Liver (tissue), 9 donors: ENCODE results near the gene RECQL5. TPM values are rescaled to one million over a fixed set of nuclear protein-coding genes. Genes with fewer than 3 reads are reported as not detected.

Experiments
- DNase-seq: peaks from one replicate; pipeline ENCODE4 v3.0.0-alpha.2; 2017; ENCODE audit warnings: low spot score
- H3K27ac ChIP-seq, 2 donors: one replicate each; pipeline ENCODE4 v1.7.0; 2013; ENCODE audit warnings: inconsistent platforms in 2 of 2, low read length in 2 of 2, control low read depth in 1 of 2, low read depth in 1 of 2, mild to moderate bottlenecking in 1 of 2
- H3K27me3 ChIP-seq, 4 donors: one replicate each; pipeline versions ENCODE4 v1.6.1 to v1.7.0; 2013; ENCODE audit warnings: low read length in 3 of 4, inconsistent platforms in 1 of 4, mild to moderate bottlenecking in 1 of 4, moderate library complexity in 1 of 4; ENCODE audit not compliant: control insufficient read depth in 4 of 4, insufficient read depth in 4 of 4
- H3K36me3 ChIP-seq, 4 donors: one replicate each; pipeline versions ENCODE4 v1.6.1 to v1.7.0; 2013; ENCODE audit warnings: low read length in 3 of 4, mild to moderate bottlenecking in 3 of 4, low read depth in 1 of 4, moderate library complexity in 1 of 4; ENCODE audit not compliant: control insufficient read depth in 4 of 4, insufficient read depth in 3 of 4
- H3K4me1 ChIP-seq, 4 donors: one replicate each; pipeline versions ENCODE4 v1.6.1 to v1.7.0; 2013; ENCODE audit warnings: low read length in 3 of 4, mild to moderate bottlenecking in 3 of 4, moderate library complexity in 1 of 4; ENCODE audit not compliant: control insufficient read depth in 4 of 4, insufficient read depth in 4 of 4
- H3K4me3 ChIP-seq, 3 donors: one replicate each; pipeline versions ENCODE4 v1.6.1 to v1.7.0; 2013; ENCODE audit warnings: low read length in 3 of 3, control low read depth in 1 of 3, low read depth in 1 of 3, mild to moderate bottlenecking in 1 of 3
- H3K9ac ChIP-seq, 2 donors: one replicate each; pipeline ENCODE4 v1.7.0; 2013; ENCODE audit warnings: low read length in 2 of 2, mild to moderate bottlenecking in 2 of 2, moderate library complexity in 2 of 2, control low read depth in 1 of 2, low read depth in 1 of 2
- H3K9me3 ChIP-seq, 4 donors: one replicate each; pipeline versions ENCODE4 v1.6.1 to v1.7.0; 2013; ENCODE audit warnings: low read length in 3 of 4; ENCODE audit not compliant: control insufficient read depth in 4 of 4
- ATF3 ChIP-seq: IDR thresholded peaks from 2 replicates; pipeline ENCODE4 v1.6.1; 2016; ENCODE audit warnings: antibody characterized with exemption
- CTCF ChIP-seq: fragments of 150-350 bp; IDR thresholded peaks from 2 replicates; pipeline ENCODE4 v1.5.1; 2017; ENCODE audit warnings: improper control_type of control experiment, low read depth, low read length; ENCODE audit not compliant: missing input control
- FOXA2 ChIP-seq: IDR thresholded peaks from 2 replicates; pipeline ENCODE4 v1.6.1; 2016; ENCODE audit warnings: antibody characterized with exemption
- HNF4A ChIP-seq, 2 donors: conservative IDR thresholded peaks; 2 replicates each; pipeline ENCODE4 v1.6.1; 2016; ENCODE audit warnings: antibody characterized with exemption in 2 of 2, mild to moderate bottlenecking in 2 of 2
- HNF4G ChIP-seq: IDR thresholded peaks from 2 replicates; pipeline ENCODE4 v1.6.1; 2016; ENCODE audit warnings: antibody characterized with exemption
- JUND ChIP-seq, 2 donors: IDR thresholded peaks; 2 replicates each; pipeline ENCODE4 v1.6.1; 2016; ENCODE audit warnings: antibody characterized with exemption in 2 of 2
- MAX ChIP-seq: IDR thresholded peaks from 2 replicates; pipeline ENCODE4 v1.6.1; 2016; ENCODE audit warnings: antibody characterized with exemption
- NR2F2 ChIP-seq: IDR thresholded peaks from 2 replicates; pipeline ENCODE4 v1.6.1; 2016; ENCODE audit warnings: antibody characterized with exemption
- RAD21 ChIP-seq, 2 donors: IDR thresholded peaks; 2 replicates each; pipeline ENCODE4 v1.6.1; 2016; ENCODE audit warnings: antibody characterized with exemption in 2 of 2, mild to moderate bottlenecking in 2 of 2
- REST ChIP-seq: IDR thresholded peaks from 2 replicates; pipeline ENCODE4 v1.6.1; 2016; ENCODE audit warnings: antibody characterized with exemption, mild to moderate bottlenecking
- TAF1 ChIP-seq: conservative IDR thresholded peaks from 2 replicates; pipeline ENCODE4 v1.6.1; 2016; ENCODE audit warnings: antibody characterized with exemption, mild to moderate bottlenecking
- ZBTB33 ChIP-seq: IDR thresholded peaks from 2 replicates; pipeline ENCODE4 v1.6.1; 2016; ENCODE audit warnings: antibody characterized with exemption
- WGBS: extraction: QIAGEN DNeasy Blood & Tissue Kit; methylation state at CpG from one replicate; pipeline ENCODE4 v1.1.7; 2013; 5-methylcytosine and 5-hydroxymethylcytosine counted together
- polyA plus RNA-seq, 2 donors: library from polyadenylated mRNA; stranded (reverse) in 1 of 2; unstranded in 1 of 2; fragments of 200-250 nt in 1 of 2; fragments of >200 nt in 1 of 2; fragmentation: Nextera tagmentation in 1 of 2; extraction: Ambion mirVana in 1 of 2; gene quantifications; one replicate each; pipeline versions ENCODE4 v1.2.1 to v1.2.3, GENCODE V29; 2013 to 2015
- total RNA-seq, 2 donors: library from RNA; depleted of rRNA; stranded (reverse); fragments of >200 nt; gene quantifications; one replicate each; pipeline ENCODE4 v1.2.3, GENCODE V29; 2014
- donor health status: healthy.
- donor health status: healthy.
- donor health status: healthy.
- donor health status: healthy.
- donor health status: healthy.

Gene RECQL5
- total and polyA plus RNA-seq, 4 donors: 8.3 to 15.1 (median 11.5) TPM

GRCh38 chr17:75588596-75589011 is 78.3 kb downstream of the RECQL5 start:
- TF ChIP-seq HNF4A (conservative IDR thresholded peaks at IDR 0.05) (no peak), ZBTB33 (no peak), HNF4G (no peak), ATF3 (no peak), NR2F2 (no peak), MAX (no peak), JUND (IDR thresholded peaks at IDR 0.05) (no peak), RAD21 (IDR thresholded peaks at IDR 0.05) (no peak), REST (no peak), CTCF (no peak), FOXA2 (no peak), TAF1 (no peak)
- peak; percentile 52 for DNase-seq
- Histone ChIP-seq H3K9ac (peak overlapping the region in 1 of 2 donors; percentile 38), H3K27me3 (no peaks in the 10 kb centered on the region), H3K4me3 (peak overlapping the region in 2 of 3 donors; percentile 47 to 60), H3K27ac (peak overlapping the region; percentile 86 to 90), H3K9me3 (no peaks in the 10 kb centered on the region), H3K36me3 (peaks cover 0 to 1% (median 0%) of the 10 kb centered on the region in 4 donors), H3K4me1 (peaks cover 3 to 13% (median 8%) of the 10 kb centered on the region in 4 donors)
- WGBS: 15% methylated on average over 49 of the region's 49 CpGs

- Histone ChIP-seq H3K27me3 (no peaks in the 10 kb centered on the region), H3K9ac (peak within 1 kb of the TSS in 1 of 2 donors; percentile 38), H3K4me3 (peak within 1 kb of the TSS in 2 of 3 donors; percentile 47 to 60), H3K27ac (peak within 1 kb of the TSS; percentile 86 to 90), H3K9me3 (no peaks in the 10 kb centered on the region), H3K36me3 (peaks cover 0 to 1% (median 0%) of the 10 kb centered on the region in 4 donors), H3K4me1 (peaks cover 3 to 13% (median 8%) of the 10 kb centered on the region in 4 donors)
- WGBS: 39% methylated on average over 82 of the region's 82 CpGs
- TF ChIP-seq RAD21 (IDR thresholded peaks at IDR 0.05): peak in 1 of 2 donors; percentile 35
- TF ChIP-seq REST: no peak
- peak; percentile 18 for TF ChIP-seq CTCF
- no peak for TF ChIP-seq NR2F2
- TF ChIP-seq JUND (IDR thresholded peaks at IDR 0.05): no peak
- peak; percentile 63 for DNase-seq
Observed at GRCh38 chr17:75587675-75588595, 79.0 kb downstream of the RECQL5 start, which contains the start of gene MYO15B. MYO15B (plus strand) TSS chr17:75587800; CDS start chr17:75588058, 258 bp downstream.
